Suprapubic skin (tissue), 3 donors: ENCODE measurements around the gene PITRM1.

Source experiments
- CTCF ChIP-seq, 2 donors: fragments of 200-600 bp in 1 of 2; fragments of 450-650 bp in 1 of 2; sonication (generic) in 1 of 2; IDR thresholded peaks; one replicate each; pipeline ENCODE4 v1.5.1; 2016 to 2019; ENCODE audit warnings: antibody characterized with exemption in 2 of 2, mild to moderate bottlenecking in 1 of 2, moderate library complexity in 1 of 2
- EP300 ChIP-seq: sonication (generic); formaldehyde crosslinking; IDR thresholded peaks from one replicate; pipeline ENCODE4 v1.6.1; 2017; ENCODE audit warnings: antibody characterized with exemption
- POLR2A ChIP-seq, 2 donors: fragments of 450-650 bp; IDR thresholded peaks; one replicate each; pipeline ENCODE4 v1.6.1; 2017; ENCODE audit warnings: antibody characterized with exemption in 2 of 2, mild to moderate bottlenecking in 2 of 2, moderate library complexity in 2 of 2

GRCh38 chr10:3135006-3135405 lies 37.6 kb downstream of the PITRM1 start:
- TF ChIP-seq CTCF (IDR thresholded peaks at IDR 0.05) (no peak), EP300 (no peak), POLR2A (IDR thresholded peaks at IDR 0.05) (no peak)
